ENCODE results near the gene SCRN1.
A peak's percentile ranks its signal among the peaks of the same experiment; 100 is the strongest.

Gene SCRN1

GRCh38 chr7:30003098-30003497, 13.5 kb upstream of the SCRN1 start:
- DNase-seq: no peak

DNA sequence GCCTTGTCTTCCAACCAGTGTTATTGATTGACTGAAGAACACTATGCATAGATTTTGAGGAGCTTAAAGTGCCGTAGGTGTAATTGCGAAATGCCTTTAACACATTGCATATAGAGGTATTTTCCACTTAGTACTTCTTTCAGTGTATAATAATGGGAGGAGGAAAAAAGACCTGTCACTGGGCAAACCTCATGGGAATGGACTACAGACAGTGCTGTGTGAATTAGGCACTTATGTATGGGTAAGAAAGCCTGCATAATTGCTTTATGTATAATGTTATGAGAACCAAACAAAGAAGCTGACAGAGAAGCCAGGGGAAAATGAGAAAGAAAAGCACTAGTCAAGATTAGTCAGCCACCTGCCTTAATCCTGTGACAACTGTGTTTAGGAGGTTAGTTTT, 12.4 kb upstream of the SCRN1 start:
- no peak for DNase-seq

GRCh38 chr7:29998489-29998888, 8.9 kb upstream of the SCRN1 start:
- no peak for DNase-seq

- DNase-seq: no peak
Observed at GRCh38 chr7:29996321-29996720, 6.7 kb upstream of the SCRN1 start.

GRCh38 chr7:29995652-29996051, 6.1 kb upstream of the SCRN1 start:
- DNase-seq: no peak

DNA sequence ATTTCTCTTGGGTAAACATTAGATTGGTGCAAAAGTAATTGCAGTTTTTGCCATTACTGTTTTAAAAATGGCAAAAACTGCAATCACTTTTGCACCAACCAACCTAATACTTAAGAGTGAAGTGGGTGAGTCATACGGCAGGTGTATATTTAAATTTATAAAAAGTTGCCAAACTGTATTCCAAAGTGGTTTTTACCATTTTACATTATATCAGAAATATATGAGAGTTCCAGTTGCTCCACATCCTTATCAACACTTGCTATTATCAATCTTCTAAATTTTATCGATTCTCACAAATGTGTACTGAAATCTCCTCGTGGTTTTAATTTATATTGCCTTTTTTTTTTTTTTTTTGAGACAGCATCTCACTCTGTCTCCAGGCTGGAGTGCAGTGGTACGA, 3.5 kb upstream of the SCRN1 start:
- no peak for DNase-seq

GRCh38 chr7:29991937-29992336, 2.3 kb upstream of the SCRN1 start:
- no peak for DNase-seq

GRCh38 chr7:29990931-29991330, 1.3 kb upstream of the SCRN1 start:
- no peak for DNase-seq

DNA sequence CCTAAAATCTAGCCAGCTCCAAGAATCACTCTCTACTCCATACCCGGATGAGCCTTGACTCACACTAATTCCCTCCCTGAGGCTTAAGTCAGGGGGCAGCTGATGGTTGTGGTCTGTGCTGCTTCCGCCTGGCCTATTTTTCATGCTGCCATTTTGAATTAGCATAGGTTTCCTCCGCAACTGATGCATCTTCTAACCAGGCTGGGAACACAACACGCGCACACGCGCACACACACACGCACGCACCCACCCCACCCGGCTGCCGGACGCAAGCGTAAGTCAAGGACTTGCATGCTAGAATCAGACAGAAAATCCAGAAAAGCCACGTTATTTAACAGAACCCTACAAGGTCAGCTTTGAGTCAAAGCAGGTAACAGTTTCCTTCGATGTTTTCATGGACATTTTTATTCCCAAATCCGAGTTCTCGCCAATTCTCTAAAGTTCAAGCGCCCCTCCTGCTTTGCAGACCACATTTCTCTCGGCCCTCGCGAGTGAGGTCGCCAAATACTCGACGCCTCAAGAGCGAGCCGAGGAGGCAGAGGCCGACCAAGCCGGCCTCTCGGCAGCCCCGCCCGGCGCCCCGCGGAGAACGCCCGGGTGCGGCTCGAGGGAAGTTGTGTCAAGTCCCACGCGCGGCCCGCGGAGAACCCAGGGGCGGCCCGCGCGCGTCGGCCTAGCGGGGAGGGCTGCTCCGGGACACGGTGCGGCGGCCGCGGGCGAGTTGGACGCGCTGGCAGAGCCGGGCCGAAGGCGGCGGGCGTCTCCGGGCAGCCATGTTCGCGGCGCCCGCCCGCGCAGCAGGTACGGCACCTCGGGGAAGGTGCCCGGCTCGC, 961 bp downstream of the SCRN1 start:
- peak; percentile 69 for DNase-seq

- DNase-seq: no peak
Observed at GRCh38 chr7:29987811-29988317, 1.7 kb downstream of the SCRN1 start.

DNA sequence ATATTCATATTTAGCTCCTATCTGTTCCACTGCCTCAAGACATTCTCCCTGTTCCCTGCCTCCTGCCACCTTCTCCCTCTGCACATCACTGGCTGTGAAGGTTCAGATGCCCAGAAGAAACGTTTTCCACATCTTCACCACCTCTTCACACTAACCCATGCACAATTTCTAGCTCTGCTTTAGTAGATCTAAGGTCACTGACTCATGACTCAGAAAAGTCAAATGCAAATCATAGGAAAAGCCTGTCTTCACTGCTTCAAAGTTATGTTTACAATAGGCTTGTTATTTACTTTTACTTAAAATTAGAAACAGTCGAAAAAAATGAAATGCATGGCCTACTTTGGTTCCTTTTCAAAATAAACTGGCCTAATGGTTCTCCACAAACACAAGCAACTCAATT, 2.5 kb downstream of the SCRN1 start:
- no peak for DNase-seq

- no peak for DNase-seq
Observed at GRCh38 chr7:29980151-29980550, 9.4 kb downstream of the SCRN1 start.

- no peak for DNase-seq
Observed at GRCh38 chr7:29977886-29978651, 11.5 kb downstream of the SCRN1 start.

DNA sequence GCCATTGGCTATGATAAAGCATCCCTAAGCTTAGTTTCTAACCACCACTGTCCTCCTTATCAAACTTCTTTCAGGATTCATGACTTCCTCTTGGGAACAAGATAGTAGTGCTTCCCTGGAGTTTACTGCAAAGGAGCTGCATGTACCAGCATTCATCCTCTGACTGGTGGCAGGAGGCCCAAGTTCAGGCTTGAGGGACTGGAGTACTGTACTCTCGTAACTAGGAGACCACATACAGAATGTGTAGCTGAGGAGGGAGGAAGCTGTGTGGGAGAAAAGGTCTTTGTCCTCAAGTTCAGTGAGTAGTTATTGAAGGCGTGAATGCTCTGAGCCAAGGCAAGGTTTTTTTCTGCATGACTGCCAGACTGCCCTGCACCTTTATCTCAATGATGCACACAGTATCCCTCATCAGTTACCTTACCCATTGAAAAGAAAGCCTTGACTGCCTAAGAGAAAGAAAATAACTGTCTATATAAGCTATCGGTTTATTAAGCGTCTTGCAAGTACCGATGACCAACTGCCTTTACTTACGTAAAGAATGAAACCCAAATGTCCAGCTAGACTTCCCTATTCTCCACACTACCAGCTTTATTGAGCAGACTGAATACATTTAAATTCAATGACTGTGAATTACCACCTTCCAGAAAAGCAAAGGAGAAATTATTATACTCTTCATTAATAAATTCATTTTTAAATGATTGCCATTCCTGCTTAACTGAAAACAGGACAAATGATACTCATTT, 12.8 kb downstream of the SCRN1 start:
- DNase-seq: no peak

DNA sequence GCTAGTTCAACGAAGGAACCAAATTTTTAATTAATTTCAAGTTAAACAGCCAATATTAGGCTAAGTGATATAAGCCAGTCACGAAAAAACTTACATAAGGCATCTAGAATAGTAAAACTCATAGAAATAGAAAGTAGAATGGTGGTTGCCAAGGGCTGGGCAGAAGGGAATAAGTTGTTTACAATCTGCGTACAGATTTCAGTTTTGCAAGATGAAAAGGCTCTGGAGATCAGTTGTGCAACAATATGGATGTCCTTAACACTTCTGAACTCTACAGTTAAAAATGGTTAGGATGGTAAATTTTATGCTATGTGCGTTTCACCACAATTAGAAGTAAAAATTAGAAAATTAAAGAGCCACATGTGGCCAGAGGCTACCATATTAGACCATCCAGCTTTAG, 13.3 kb downstream of the SCRN1 start:
- no peak for DNase-seq

GRCh38 chr7:29975561-29975960, 14.0 kb downstream of the SCRN1 start:
- no peak for DNase-seq

GRCh38 chr7:29974286-29974685, 15.3 kb downstream of the SCRN1 start:
- no peak for DNase-seq

DNA sequence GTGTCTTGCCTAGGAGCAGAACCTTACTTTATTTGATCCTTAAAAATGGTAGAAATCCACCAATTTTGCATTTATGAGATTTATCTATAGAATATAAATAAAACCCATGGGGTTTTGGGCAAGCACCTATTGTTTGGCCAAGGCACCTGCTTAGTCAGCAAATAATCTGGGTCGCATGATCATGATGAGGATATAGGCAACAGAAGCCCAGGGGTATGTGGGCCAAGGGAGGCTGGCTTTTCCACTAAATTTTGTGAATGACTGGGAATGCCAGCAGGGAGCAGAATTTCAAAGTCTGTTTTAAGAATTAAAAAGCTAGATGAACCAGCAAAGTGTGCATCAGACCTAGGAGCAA, 17.3 kb downstream of the SCRN1 start:
- no peak for DNase-seq

- DNase-seq: no peak
Observed at GRCh38 chr7:29971566-29972314, 17.9 kb downstream of the SCRN1 start.

GRCh38 chr7:29970158-29970557, 19.4 kb downstream of the SCRN1 start:
- no peak for DNase-seq

GRCh38 chr7:29969738-29970137, 19.9 kb downstream of the SCRN1 start:
- no peak for DNase-seq

DNA sequence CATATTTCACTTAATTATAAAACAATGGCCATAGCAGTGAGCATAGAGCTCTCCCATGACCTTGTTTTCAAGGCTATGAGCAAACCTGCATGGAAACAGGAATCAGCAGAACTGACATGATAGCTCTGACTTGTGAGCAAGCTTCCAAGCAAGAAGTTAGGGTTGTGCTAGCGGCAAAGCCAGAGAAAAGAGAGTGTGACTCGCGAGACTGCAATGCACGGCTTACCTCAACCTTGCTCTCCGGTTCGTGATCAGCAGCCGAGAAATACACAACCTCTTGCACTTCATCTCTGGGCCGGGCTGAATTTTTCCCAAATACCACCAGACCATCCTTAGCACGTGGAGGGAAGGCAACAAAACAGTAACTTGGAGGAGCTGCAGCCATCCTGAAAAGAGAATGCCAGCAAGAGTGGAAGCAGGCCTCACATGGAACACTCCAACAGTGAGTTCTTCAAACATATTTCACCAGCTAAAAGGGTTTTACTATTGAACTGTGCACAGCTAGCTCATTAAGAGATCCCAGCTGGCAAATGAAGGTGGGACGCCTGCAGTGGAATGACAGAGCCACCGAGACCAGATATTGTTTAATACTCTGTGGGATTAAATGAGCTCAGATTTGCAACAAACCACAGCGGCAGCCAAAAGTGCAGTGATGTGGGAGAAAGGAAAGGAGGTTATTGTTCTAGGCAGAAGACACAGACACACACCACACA, 20.8 kb downstream of the SCRN1 start:
- peak; percentile 40 for DNase-seq

All from midbrain (tissue), 1 donor.